Midbrain (tissue), 1 donor: ENCODE measurements around the gene ARRDC1.
"Not testable (repeated sequence)": the region's sequence is repeated elsewhere in the genome, so short reads cannot be mapped to it uniquely, and the experiment has no call there.

Source experiments
- DNase-seq: peaks from one replicate; lab custom pipeline; 2025; lab: John Stamatoyannopoulos, UW

The ARRDC1 gene

DNA sequence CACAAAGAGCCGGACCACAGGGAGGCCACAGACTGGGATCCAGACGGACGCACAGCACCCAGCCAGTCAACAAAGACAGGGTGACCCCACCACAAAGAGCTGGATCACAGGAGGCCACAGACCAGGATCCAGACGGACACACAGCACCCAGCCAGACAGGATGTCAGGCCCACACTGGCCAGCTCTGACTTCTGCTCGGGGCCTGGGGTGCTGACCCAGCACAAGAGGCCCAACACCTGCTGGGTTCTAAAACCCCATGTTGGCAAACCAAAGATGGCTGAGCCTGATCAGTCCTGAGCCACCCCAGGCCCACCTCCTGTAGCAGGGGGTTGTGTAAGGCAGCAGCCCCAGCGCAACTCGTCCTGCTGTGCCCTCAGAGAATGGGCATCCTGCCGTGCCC is 21.5 kb upstream of the ARRDC1 start:
- DNase-seq = no peak

DNA sequence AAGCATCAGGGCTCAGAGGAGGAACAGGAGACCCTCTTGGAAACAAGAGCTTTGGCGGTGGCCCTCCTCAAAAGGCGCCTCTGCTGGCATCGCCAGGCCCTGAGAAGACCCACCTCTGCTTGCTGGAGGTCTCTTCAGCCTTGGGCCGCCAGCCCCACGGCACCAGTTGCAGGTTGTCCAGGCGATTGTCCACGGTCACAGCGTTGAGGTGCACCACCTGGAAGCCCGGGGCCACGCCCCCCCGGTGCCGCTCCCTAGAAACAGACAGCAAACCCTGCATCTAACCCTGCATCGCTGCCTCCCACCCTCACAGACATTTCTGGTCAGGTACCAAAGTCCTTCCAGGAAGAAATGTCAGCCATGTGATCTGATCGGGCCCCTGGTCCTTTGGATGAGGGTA is 18.6 kb upstream of the ARRDC1 start:
- DNase-seq = no peak

DNA sequence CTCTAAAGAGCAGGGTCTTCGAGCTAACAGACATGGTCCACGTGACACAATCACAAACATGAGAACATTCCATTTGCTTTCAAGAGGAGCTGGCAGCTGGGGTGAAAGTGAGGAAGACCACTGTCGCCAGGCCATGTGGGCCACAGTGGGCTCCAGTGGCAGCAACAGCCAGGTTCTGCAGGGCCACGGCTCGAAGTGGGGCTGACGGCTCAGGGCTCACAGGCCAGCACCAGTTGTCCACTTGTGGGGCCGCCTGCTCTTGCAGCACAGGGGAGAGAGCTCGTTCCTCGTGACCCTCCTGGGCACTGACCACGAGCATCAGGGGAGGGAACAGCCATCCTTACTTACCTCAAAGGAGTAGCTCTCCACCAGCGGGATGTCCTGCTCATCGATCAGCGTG is 17.2 kb upstream of the ARRDC1 start:
- DNase-seq = no peak

DNA sequence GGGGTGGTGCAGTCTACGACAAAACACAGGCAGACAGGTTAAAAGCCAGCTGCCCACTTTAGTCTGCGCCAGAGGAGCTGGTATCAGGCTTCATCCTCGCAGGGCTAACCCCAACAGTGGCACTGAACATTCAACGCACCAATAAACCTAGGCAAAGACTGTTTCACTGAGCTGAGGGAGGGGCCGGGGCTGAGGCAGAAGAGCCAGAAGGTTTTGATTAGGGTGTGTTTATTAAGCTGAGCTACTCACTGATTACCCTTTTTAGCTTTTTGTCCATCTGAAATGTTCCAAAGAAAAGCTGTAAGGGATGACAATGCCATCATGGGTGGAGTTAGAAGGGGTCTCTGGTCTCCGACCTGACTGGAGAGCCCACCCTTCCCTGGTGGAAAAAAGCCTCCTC is 16.6 kb upstream of the ARRDC1 start:
- no peak for DNase-seq

DNA sequence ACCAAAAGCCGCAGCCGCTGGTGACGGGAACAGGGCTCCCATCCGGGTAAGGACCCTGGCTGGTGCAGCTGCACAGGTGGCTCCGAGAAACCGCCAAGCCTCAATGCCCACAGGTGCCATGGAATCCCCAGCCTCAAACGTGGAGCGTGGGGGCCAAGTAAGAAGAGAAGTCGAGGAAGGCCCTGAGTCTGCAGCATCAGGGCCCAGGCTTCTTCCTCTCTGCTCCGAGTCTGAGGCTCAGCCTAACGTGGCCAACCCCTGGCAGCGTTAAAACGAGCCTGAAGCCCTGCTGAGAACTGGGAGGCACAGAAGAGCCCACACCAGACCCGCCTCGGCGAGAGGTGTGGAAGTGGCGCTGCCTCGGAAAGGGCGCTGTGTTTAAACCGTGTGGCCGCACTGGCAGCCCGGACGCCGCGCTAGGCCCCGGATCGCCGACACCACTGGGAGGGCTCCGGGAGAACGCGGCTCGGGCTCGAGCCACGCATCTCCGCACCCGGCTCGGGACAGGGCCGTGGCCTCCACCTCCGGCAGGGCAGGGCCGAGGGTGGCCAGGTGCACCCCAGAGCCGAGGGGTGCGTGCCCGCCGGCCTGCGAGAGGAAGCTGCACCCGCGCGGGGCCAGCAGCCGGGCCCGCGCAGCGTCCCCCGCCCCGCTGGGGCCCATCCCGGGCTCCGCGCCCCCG is 15.9 kb upstream of the ARRDC1 start:
- no peak for DNase-seq

DNA sequence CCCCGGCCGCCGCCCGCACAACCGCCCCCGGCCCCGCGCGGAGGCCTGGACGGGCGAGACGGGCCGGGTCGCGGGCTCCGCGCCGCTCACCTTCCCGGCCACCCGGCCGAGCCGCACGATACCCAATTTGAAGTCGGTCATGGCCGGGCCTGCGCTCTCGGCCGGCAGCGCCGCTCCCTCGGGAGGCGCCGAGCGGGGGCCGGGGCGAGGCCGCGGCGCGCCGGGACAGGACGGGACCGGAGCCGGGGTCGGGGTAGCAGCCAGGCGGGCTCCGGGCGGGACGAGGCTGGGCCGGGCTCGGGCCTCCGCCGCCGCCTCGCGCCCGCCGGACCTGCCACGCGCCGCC is 15.4 kb upstream of the ARRDC1 start:
- DNase-seq = no peak

DNA sequence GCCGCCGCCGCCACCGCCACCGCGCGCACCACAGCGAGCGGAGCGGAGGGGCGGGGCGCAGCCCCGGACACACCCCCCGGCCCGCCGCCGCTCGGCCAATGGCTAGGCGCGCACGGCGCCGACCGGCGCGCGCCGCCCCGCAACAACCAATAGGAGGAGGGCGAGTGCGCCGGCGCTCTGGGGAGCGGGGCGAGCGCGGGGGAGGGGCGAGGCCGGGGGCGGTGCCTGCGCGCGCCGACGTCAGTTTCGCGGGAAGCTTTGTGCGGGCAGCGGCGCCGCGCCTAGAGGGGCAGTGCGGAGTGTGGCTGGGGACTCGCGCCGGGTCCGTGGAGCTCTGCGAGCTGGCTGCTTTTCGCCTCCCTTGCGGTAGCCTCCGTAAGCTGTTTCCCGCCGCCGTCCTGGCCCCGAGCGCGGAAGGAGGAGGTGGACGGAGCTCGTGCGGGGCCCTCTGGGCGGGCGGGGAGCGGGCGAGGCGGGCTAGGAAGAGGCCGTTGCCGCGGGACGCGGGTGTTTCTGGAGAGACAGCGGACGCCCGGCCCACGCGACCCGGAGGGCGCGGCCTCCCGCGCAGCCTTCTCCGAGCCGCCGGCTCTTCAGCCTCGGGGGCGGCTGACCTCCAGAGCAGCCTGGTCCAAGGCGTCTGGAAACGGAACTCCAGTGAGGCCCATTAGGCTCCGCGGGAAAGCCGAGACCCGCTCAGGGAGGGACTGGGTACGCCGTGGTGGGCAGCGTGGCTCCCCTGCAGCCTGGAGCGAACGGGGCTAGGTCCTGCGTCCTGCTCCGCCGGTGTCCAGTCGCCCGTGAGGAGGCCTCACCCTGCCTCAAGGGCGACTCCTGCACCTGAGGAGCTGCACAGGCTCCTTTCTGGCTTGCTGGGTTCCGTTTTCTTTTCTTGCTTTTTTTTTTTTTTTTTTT is 14.8 kb upstream of the ARRDC1 start, which contains the start of gene ZMYND19:
Gene ZMYND19 (minus strand): TSS at position 44 of the 915 bp plus-strand sequence. CDS start 249 bp downstream, outside the sequence.
- DNase-seq = peak; percentile 88

DNA sequence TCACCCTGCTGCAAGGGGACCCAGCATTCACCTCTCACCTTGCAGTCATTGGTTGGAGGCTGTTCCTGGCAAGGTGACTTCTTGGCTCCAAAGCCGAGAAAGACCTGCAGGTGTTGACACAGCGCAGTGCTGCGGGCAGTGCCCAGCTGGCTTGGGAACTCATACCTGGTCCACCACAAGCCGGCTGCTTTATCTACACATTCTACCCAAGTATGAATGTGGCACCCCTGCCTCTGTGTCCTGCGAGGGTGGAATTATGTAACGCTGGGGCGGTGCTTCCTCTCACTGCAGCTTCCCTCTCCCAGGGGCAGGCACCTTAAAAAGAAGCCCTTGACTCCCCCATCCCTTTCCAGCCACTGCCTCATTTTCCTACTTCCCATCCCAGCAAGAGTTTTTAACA is 12.7 kb upstream of the ARRDC1 start:
- DNase-seq = no peak

DNA sequence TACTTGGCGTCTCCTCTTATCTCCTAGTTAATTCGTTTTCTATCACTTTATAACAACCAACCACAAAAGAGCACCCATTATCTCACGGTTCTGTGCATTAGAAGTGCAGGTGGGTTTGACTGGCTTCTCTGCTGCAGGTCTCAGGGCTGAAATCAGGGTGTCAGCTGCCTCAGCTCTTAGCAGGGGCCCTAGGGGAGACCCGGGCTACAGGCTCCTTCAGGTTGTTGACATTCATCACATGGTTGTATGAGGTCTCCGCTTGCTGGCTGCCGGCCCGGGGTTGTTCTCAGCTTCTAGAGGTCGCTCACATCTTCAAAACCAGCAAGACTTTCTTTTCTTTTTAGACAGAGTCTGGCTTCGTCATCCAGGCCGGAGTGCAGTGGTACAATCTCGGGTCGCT is 12.3 kb upstream of the ARRDC1 start:
- DNase-seq = no peak

DNA sequence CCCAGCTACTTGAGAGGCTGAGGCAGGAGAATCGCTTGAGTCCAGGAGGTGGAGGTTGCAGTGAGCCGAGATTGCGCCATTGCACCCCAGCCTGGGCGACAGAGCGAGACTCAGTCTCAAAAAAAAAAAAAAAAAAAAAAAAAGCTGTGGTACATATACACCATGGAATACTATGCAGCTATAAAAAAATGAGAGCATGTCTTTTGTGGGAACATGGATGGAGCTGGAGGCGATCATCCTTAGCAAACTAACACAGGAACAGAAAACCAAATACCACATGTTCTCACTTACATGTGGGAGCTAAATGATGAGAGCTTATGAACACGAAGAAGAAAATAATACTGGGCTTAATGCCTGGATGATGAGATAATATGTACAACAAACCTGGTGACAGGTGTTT is 8.9 kb upstream of the ARRDC1 start:
- DNase-seq = not testable (repeated sequence)

DNA sequence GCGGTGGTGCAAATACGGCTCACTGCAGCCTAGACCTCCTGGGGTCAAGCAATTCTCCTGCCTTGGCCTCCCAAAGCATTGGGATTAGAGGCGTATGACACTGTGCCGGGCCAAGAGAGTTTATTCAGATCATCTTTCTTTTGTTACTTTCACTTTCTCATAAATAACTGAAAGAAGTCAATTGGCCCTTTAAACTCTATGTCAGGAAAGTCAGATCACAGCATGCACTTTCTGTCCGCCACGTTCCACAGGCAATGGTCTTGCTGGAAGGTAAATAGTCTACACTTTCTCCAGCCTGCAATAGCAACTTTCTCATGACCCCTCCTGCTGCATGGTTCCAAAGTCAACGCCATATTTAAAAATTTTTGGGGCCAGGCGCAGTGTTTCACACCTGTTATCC is 6.5 kb upstream of the ARRDC1 start:
- no peak for DNase-seq

DNA sequence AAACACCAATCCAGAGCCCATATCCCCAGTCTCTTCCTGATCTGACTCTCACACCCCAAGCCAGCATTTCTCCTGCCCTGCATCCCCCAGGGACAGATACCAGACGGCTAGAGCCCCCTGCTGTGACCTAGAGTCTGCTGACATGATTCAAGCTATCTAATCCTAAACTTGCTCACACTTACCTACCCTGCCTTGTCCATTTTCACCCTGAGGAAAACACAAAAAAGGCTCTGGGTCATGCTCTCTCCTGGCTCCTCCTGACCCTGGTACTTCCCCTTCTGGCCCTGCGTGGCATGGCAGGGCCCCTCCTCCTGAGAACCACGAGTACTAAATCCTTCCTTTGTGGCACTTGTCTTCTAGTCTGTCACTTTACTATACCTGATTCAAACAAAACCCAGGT is 2.8 kb upstream of the ARRDC1 start:
- DNase-seq = no peak

DNA sequence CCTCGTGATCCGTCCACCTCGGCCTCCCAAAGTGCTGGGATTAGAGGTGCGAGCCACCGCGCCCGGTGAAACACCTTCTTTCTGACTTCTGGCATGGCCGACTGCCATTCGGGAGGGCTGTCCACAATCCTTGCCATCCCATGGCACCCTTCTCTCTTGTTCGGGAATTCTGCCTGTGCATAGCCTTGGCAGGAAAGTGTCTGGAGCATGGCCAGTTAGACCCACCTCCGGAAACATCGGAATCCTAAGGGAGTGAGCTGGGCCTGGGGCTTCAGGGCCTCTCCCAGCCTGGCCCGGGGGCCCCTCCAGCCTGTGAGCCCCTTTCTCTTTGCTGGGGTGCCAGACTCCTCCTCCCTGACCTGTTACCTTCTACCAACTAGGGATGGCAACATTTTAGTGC is 1.6 kb upstream of the ARRDC1 start:
- DNase-seq = no peak

DNA sequence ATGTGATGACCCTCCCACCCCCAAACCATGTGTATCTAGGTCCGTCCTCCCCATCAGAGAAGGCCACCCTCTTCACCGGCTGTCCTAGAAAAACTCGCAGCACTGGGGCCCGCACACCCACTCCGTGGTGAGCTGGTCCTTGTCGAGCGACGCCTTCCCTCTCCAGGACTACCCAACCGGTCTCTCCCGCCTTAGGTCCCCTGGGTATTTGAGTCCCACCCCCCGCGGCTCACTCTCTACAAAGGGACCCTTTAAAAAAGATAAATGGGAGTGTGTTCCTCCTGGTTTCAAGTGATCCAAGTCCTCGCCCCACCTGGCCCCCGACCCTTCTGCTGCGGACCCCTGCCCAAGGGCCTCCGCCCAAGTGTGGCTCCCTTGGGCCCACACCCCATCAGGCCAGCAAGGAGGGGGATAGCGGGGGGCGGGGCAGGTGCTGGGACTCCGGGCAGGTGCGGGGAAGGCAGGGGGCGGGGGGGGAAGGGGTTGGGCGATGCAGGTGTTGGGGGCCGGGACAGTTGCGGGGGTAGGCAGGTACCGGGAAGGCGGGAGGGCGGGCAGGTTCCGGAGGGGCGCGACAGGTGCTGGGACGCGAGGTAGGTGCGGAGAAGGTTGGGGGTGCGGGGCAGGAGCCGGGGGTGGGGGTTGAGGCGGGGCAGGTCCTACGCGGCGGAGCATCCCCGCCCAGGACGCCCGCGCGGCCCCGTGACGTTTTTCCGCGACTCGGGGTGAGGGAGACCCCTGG is 970 bp upstream of the ARRDC1 start:
- no peak for DNase-seq

DNA sequence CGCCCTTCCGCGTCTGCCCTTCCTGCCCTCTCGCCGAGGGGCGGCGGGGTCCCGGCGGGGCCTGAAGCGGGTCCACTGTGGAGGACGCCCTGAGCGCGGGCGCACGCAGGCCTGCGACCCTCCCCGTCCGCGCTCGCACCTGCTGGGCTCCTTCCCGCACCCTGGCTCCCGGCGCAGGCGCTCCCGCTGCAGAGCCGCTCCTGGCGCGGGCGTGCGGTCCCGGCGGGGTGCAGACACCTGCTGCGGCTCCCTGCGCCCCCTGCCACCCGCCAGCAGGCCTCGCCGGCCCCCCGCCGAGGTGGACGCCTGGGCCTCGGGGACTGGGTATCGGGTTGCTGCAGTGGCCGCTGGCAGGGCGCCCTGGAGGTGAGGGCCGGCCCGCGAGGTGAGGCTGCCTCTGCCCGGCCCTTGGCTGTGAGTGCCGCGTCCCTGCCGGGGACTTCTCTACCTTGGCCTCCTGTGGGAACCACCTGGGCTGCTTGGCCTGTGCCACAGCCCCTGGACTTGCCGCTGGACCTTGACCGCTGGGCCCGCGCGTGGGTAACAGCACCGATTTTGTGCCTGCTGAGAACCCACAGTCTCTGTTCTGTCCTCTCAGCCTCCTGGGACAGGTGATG is 627 bp downstream of the ARRDC1 start:
- DNase-seq = no peak

DNA sequence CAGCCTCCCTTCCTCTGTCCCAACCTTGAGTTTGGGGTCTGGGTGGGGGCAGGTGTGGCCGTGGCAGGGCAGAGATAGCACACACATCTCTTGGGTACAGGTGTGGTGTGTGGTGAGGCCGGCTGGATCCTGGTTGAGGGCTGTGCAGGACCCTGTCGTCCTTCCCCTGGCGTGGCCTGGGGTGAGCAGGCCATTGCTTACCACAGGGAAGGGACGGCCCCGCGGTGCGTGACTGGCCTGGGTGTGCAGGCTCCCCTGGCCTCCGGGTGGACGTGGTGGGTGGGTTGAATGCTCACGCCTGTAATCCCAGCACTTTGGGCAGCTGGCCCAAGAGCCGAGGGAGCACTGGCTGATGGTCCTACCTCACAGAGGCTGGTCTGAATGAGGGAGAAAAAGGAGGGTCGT is 1.2 kb downstream of the ARRDC1 start:
- no peak for DNase-seq

DNA sequence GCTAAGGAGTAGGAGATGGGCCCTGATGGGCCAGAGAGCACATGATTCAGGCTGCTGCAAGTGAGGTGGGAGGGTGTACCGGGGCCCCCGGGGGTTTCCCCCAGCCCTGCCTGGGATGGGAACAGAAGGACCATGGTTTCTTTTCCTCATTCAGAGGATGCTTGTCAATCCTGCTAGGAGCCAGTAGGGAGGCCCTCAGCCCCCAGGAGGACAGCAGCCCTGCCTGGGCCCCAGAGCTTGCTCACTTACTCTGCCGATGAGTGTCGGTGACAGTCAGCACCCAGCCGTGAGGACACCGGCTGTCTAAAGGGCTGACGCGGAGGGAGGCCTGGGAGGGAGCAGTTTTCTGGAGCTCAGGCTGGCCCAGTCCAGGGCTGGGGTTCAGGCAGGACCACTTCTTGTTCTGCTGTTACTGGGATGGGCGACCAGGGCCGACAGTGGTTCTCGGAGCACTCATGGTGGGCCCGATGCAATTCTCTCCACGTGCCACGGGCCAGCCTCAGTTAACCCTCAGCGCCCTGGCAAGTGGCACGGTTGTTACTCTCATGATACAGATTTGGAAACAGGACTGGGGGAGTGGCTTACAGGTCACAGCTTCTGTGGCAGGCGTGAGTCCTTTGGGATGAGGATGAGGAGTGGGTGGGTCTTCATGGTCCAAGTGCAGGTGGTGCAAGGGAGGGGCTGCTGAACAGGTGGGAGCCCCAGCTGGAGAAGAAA is 1.8 kb downstream of the ARRDC1 start:
- no peak for DNase-seq

DNA sequence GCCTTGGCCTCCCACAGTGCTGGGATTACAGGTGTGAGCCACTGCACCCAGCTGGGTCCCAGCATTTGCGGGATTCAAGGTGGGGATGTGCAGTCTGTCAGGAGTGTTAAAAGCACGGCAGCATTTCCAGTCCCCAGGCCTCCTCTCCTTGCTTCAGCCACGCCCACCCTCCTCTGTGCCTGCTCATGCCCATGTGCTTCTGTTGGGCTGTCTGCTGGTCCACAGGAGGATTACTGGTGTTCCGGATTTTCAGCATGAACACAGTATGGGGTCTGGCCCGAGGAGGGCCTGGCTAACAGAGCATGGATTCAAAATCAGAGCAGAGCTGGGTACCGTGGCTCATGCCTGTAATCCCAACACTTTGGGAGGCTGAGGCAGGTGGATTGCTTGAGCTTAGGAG is 5.5 kb downstream of the ARRDC1 start:
- DNase-seq = no peak

DNA sequence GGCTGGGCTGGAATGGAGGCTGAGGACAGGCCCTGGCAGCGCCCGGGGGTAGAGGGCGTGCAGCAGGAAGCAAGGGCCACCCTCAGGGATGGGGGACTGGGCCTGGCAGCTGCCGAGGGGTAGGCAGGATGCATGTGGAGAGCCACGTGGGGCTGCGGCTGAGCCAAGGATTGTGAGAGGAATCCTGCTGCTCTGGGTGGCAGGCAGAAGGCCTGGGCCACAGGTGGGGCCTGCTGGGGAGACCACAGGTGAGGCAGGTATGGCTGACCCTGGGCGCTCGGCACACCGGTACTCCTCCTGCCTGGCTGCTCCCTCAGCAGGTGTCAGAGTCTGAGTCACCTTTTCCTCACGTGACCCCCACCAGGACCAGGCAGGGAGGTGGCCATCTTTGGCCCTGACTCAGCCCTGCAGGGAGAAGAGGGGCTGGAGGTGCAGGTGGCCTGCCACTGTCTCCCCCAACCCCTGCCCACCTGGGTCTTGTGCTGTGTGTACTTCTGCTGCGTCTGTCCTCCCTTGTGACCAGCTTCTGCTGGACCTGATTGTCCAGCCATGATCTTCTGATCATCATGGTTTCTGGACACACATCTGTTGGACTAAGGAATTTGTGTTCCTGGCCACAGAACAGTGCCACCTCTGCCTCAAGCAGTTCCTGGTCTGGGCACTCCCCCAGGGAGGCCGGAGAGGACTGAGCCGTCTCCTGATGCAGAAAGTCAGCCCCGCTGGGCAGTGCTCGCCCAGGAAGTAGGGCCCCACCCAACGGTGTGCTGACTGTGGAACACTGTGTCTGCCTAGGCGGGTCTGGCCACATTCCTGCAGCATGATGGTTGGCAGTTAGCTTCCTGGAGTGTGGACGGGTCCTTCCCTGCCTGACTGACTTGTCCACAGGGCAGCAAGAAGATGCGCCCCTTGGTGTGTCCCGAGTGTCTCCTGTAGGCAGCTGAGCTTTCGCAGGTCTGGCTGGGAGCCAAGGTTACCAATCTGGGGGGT is 6.4 kb downstream of the ARRDC1 start:
- no peak for DNase-seq

DNA sequence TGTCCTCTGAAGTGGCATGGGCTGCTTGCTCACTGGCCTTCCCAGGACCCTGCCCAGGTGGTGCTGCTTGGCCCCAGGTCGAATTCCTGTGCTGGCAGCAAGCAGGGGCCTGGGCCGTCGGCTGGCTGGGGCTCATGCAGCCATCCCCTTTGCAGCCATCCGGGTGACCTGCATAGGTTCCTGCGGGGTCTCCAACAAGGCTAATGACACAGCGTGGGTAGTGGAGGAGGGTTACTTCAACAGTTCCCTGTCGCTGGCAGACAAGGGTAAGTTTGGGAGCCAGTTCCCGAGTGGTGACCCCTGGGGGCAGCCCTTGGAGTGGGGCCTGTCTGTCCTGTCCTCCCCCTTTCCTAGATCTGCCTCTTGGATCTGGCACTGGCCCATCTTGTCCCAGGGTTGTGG is 7.3 kb downstream of the ARRDC1 start:
- no peak for DNase-seq
